GM06990 (cell line): ENCODE data around the gene RIMBP2.

ENCODE experiments used
- DNase-seq: peaks from one replicate; pipeline ENCODE4 v3.0.0-alpha.2; 2011; ENCODE audit not compliant: insufficient read length; ENCODE audit errors: extremely low read depth
- H3K27me3 ChIP-seq: replicated peaks from 2 replicates; pipeline ENCODE4 v1.6.0; 2011; ENCODE audit warnings: low read length; ENCODE audit not compliant: control insufficient read depth, insufficient read depth
- H3K36me3 ChIP-seq: 2 replicates; pipeline ENCODE4 v1.5.1; 2011; ENCODE audit warnings: low read length; ENCODE audit not compliant: control insufficient read depth, insufficient read depth
- H3K4me3 ChIP-seq: replicated peaks from 2 replicates; pipeline ENCODE4 v1.5.1; 2011; ENCODE audit warnings: low read depth, mild to moderate bottlenecking, control low read depth, low read length
- CTCF ChIP-seq: IDR thresholded peaks from 2 replicates; pipeline ENCODE4 v1.5.1; 2011; ENCODE audit warnings: low read length, control low read depth, mild to moderate bottlenecking, inconsistent platforms; ENCODE audit not compliant: insufficient read depth, poor library complexity, severe bottlenecking

The RIMBP2 gene

DNA sequence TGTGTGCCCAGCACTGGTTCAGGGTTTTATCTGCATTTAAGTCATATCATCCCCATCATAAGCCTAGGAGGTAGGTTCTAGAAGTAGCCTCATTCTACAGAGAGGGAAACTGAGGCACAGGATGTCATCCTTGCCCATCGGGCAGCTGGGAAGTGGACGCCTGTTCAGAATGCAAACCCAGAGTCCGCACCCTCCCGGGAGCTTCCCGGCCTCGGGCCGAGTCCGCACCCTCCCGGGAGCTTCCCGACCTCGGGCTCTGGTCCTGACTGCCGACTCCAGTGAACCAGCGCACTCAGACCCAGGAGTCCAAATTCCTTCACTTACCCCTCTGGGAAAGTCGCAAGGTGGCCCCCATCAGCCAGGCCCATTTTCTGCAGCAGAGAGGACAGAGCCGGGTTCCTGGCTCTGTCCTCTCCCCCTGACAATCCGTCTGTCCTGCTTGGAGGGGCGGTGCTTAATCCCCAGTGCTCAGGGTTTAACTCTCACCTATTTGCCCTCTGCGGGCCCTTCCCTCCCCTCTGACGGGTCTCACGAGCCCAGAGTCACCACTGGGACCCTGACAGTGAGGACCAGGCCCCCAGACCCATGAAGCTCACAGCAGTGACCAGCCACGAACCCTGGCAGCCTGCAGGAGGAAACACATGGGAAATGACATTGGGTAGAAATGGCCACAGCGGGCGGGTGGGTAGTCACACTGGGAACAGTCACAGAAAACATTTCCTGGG, 236.5 kb downstream of the RIMBP2 start:
- Histone ChIP-seq H3K4me3 (no peak overlapping the region), H3K36me3 (no peaks in the 10 kb centered on the region), H3K27me3 (no peaks in the 10 kb centered on the region)
- TF ChIP-seq CTCF = no peak
- DNase-seq = no peak

DNA sequence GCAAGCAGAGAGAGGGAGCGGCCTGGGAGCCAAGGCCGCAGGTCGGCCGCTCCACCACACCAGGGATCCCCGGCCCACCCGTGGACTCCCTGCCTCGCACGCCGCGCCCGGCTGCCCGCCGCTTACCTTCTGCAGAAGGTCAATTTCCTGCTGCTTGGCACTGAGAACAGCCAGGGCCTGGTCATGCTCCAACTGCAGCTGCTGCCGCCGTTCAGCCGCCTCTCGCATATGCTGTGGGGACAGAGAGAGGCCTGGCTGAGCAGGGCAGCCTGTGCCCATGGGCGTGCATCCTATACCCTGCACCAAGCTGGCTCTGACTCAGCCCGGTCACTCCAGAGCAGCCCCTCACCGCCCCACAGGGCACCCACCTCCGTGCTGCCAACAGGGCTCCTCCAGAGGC, 237.3 kb downstream of the RIMBP2 start:
- no peaks in the 10 kb centered on the region for H3K36me3 ChIP-seq
- H3K27me3 ChIP-seq = no peaks in the 10 kb centered on the region
- no peak overlapping the region for H3K4me3 ChIP-seq
- no peak for TF ChIP-seq CTCF
- DNase-seq = no peak

GRCh38 chr12:130477701-130478100, 238.4 kb downstream of the RIMBP2 start:
- H3K27me3 ChIP-seq = no peaks in the 10 kb centered on the region
- no peak for TF ChIP-seq CTCF
- no peak for DNase-seq
- H3K36me3 ChIP-seq = no peaks in the 10 kb centered on the region
- H3K4me3 ChIP-seq = no peak overlapping the region

DNA sequence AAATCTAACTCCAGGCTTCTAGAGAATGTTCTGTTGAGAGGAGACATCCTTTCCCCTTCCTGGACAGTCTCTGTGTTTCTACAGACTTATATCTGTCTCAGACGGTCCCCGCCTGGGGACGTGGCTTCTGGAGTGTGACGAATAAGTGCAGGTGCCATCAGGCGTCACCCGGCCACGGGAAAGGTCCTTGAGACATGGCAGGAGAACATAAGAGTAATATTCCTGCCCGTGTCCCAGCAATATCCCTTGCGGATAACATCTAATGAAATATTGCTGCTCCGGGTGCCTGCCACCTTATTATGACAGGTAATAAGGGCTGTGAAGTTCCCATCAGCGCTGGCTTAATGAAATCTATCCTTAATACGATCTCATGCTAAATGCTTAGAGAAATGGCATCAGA, 238.8 kb downstream of the RIMBP2 start:
- Histone ChIP-seq H3K36me3 (no peaks in the 10 kb centered on the region), H3K27me3 (no peaks in the 10 kb centered on the region), H3K4me3 (no peak overlapping the region)
- TF ChIP-seq CTCF = no peak
- no peak for DNase-seq

DNA sequence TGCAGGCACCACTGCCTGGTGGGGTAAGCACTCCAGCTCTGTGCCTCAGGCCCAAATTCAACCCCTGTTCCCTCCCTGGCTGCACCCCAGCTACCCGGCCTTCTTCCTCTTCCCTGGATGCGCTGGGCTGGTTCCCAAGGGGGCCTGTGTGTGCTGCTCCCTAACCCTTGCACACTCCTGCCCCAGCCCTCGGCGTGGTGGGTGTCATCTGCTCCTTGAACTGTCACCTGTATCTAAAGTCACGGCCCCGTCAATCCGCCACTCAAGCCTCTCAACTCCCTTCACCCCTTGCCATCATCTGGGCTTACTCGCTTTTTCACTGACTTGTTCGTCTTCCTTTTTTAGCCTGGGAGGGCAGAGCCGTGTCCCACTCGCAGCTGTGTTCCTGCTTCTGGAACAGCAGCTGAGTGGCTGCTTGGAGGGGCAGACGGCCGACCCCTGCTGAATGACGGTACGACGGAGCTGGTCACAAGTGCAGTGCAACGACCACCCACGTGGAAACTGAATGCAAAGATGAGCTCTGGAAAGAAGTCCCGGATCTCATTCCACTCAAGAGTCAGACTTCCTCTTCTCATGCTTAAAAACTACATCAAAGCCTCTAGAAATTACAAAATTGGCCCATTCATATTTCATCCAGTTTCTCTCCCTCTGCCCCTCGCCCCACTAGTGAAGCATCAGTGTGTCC, 239.5 kb downstream of the RIMBP2 start:
- no peaks in the 10 kb centered on the region for H3K36me3 ChIP-seq
- H3K4me3 ChIP-seq = no peak overlapping the region
- no peak for TF ChIP-seq CTCF
- no peaks in the 10 kb centered on the region for H3K27me3 ChIP-seq
- DNase-seq = no peak
